Omental fat pad (tissue), 4 donors: ENCODE results near the gene DOCK6. TPM values are rescaled to one million over a fixed set of nuclear protein-coding genes. Genes with fewer than 3 reads are reported as not detected.

Source experiments
- ATAC-seq: fragments of 150-250 bp; one replicate; pipeline ENCODE4 v1.9.1; 2016; ENCODE audit warnings: mild to moderate bottlenecking, moderate library complexity; ENCODE audit not compliant: low FRiP score
- DNase-seq: peaks from one replicate; pipeline ENCODE4 v3.0.0-alpha.2; 2019; ENCODE audit warnings: low spot score
- CTCF ChIP-seq, 3 donors: fragments of 450-650 bp; IDR thresholded peaks; one replicate each; pipeline ENCODE4 v1.5.1; 2016 to 2017; ENCODE audit warnings: antibody characterized with exemption in 3 of 3, mild to moderate bottlenecking in 3 of 3, moderate library complexity in 2 of 3
- total RNA-seq, 4 donors: library from RNA; depleted of rRNA; stranded (reverse); fragments of >200 nt; gene quantifications; one replicate each; pipeline ENCODE4 v1.1.0, GENCODE V29; 2016

The DOCK6 gene
- total RNA-seq, 4 donors from 2014 or later: 17.1 to 109 (median 41.4) TPM

GRCh38 chr19:11288349-11288748 lies 26.0 kb upstream of the DOCK6 start:
- DNase-seq: no peak
- TF ChIP-seq CTCF (IDR thresholded peaks at IDR 0.05): no peak
- ATAC-seq: no peak

- ATAC-seq: no peak
These were observed 24.1 kb upstream of the DOCK6 start for GRCh38 chr19:11286312-11286974.

GRCh38 chr19:11284515-11284914 lies 22.2 kb upstream of the DOCK6 start:
- no peak for ATAC-seq

More at GRCh38 chr19:11286312-11286974, 24.1 kb upstream of the DOCK6 start:
- no peak for DNase-seq
- no peak for TF ChIP-seq CTCF (IDR thresholded peaks at IDR 0.05)

GRCh38 chr19:11281356-11282049 lies 19.2 kb upstream of the DOCK6 start:
- ATAC-seq (no peak), DNase-seq (no peak)
- no peak for TF ChIP-seq CTCF (IDR thresholded peaks at IDR 0.05)

More at GRCh38 chr19:11284515-11284914, 22.2 kb upstream of the DOCK6 start:
- no peak for DNase-seq
- TF ChIP-seq CTCF (IDR thresholded peaks at IDR 0.05): no peak

GRCh38 chr19:11279505-11280236 lies 17.3 kb upstream of the DOCK6 start:
- ATAC-seq (no peak), DNase-seq (no peak)
- no peak for TF ChIP-seq CTCF (IDR thresholded peaks at IDR 0.05)

GRCh38 chr19:11278670-11279069 lies 16.3 kb upstream of the DOCK6 start:
- no peak for ATAC-seq
- no peak for TF ChIP-seq CTCF (IDR thresholded peaks at IDR 0.05)
- DNase-seq: no peak
